CD4-positive, alpha-beta memory T cell (primary cell): ENCODE data around the gene DIAPH1. TPM values are rescaled to one million over a fixed set of nuclear protein-coding genes. Genes with fewer than 3 reads are reported as not detected.

Experiments used
- CTCF ChIA-PET: fragments of 350-600 bp; sonication (Branson Sonifier 250); formaldehyde crosslinking; loops from one replicate; lab custom pipeline; 2021; ENCODE audit warnings: inconsistent platforms; ENCODE audit not compliant: partially characterized antibody; lab: Charles Lee
- POLR2A ChIA-PET: fragments of 350-600 bp; sonication (Branson Sonifier 250); formaldehyde crosslinking; loops from one replicate; lab custom pipeline; 2021; ENCODE audit not compliant: partially characterized antibody; lab: Charles Lee
- DNase-seq, 5 donors: peaks; one replicate each; pipeline versions ENCODE4 v3.0.0 to v3.0.0-alpha.2; 2020 to 2022; ENCODE audit warnings: mixed read lengths in 1 of 5
- H3K27ac ChIP-seq: one replicate; pipeline ENCODE4 v1.7.0; 2013; ENCODE audit warnings: low read depth, low read length
- H3K27me3 ChIP-seq: 2 replicates; pipeline ENCODE4 v1.7.0; 2013; ENCODE audit warnings: mild to moderate bottlenecking, low read length, moderate library complexity; ENCODE audit not compliant: insufficient read depth
- H3K36me3 ChIP-seq: 2 replicates; pipeline ENCODE4 v1.7.0; 2013; ENCODE audit warnings: mild to moderate bottlenecking, low read length, moderate library complexity; ENCODE audit not compliant: insufficient read depth
- H3K4me1 ChIP-seq: 2 replicates; pipeline ENCODE4 v1.7.0; 2013; ENCODE audit warnings: mild to moderate bottlenecking, low read length, moderate library complexity; ENCODE audit not compliant: insufficient read depth
- H3K4me3 ChIP-seq, 2 donors: one replicate each; pipeline ENCODE4 v1.7.0; 2013; ENCODE audit warnings: low read length in 2 of 2, mild to moderate bottlenecking in 1 of 2
- H3K9me3 ChIP-seq, 2 donors: one replicate each; pipeline ENCODE4 v1.7.0; 2013; ENCODE audit warnings: low read length in 2 of 2, control low read depth in 1 of 2; ENCODE audit not compliant: control insufficient read depth in 1 of 2
- H3K27ac Mint-ChIP-seq, 7 donors: one replicate each; pipeline ENCODE4 v1.8.0; 2020 to 2021; ENCODE audit warnings: mixed read lengths in 7 of 7, mild to moderate bottlenecking in 6 of 7, inconsistent platforms in 3 of 7, moderate library complexity in 3 of 7
- H3K27me3 Mint-ChIP-seq, 2 donors: one replicate each; pipeline ENCODE4 v1.8.0; 2020 to 2021; ENCODE audit warnings: mixed read lengths in 2 of 2
- H3K36me3 Mint-ChIP-seq, 2 donors: one replicate each; pipeline ENCODE4 v1.8.0; 2020 to 2021; ENCODE audit warnings: mixed read lengths in 2 of 2, inconsistent platforms in 1 of 2, mild to moderate bottlenecking in 1 of 2
- H3K4me1 Mint-ChIP-seq, 4 donors: one replicate each; pipeline ENCODE4 v1.8.0; 2020 to 2021; ENCODE audit warnings: mixed read lengths in 4 of 4, mild to moderate bottlenecking in 1 of 4
- H3K4me3 Mint-ChIP-seq, 8 donors: one replicate each; pipeline ENCODE4 v1.8.0; 2020 to 2021; ENCODE audit warnings: mixed read lengths in 8 of 8, mild to moderate bottlenecking in 7 of 8, moderate library complexity in 6 of 8, inconsistent platforms in 3 of 8
- H3K9me3 Mint-ChIP-seq, 8 donors: one replicate each; pipeline ENCODE4 v1.8.0; 2020 to 2021; ENCODE audit warnings: mixed read lengths in 8 of 8, mild to moderate bottlenecking in 5 of 8, inconsistent platforms in 3 of 8, moderate library complexity in 1 of 8
- intact Hi-C: fragments of 100-400 bp; cut with micrococcal nuclease; formaldehyde crosslinking; loops from one replicate; pipeline ENCODE4 v1.15.1; 2023
- polyA plus RNA-seq, 2 donors: library from polyadenylated mRNA; unstranded; fragments of 300-500 nt; fragmentation: Illumina TruSeq; gene quantifications; one replicate each; pipeline ENCODE4 v1.2.3, GENCODE V29; 2021
- total RNA-seq, 2 experiments: library from RNA; stranded (reverse); gene quantifications; one replicate each; pipeline ENCODE4 v1.2.3, GENCODE V29; 2021

Gene DIAPH1
- total and polyA plus RNA-seq, 4 experiments from 2014 or later = 81.5 to 211 (median 178) TPM

- CTCF ChIA-PET = interaction anchor here (0.9 to 28.3 kb wide), 19 partner anchors 10 to 471 kb away, joined by 3 to 712 read pairs (median 5); partner anchors contain the start of genes DIAPH1, FCHSD1 and RNF14
- Histone ChIP-seq H3K4me3 (peak overlapping the region; percentile 84 to 98), H3K36me3 (peaks cover 9% of the 10 kb centered on the region), H3K27ac (peak overlapping the region; percentile 87), H3K4me1 (peaks cover 49% of the 10 kb centered on the region), H3K9me3 (no peaks in the 10 kb centered on the region), H3K27me3 (no peaks in the 10 kb centered on the region)
- intact Hi-C loops = loop anchor here (5.0 to 10.0 kb wide), 2 partner anchors 45 to 1072 kb away; partner anchors contain the start of genes APBB3, ARAP3 and SLC35A4
- peak; percentile 58 to 69 (median 63) for DNase-seq
- POLR2A ChIA-PET = interaction anchor here (0.7 to 6.2 kb wide), 28 partner anchors 11 to 1133 kb away, joined by 3 to 159 read pairs (median 6); partner anchors contain the start of genes ARHGAP26, DELE1, DIAPH1 and FCHSD1
- Mint-ChIP-seq H3K27me3 (no peaks in the 10 kb centered on the region), H3K4me3 (peak overlapping the region; percentile 86 to 93 (median 88)), H3K27ac (peak overlapping the region; percentile 90 to 98 (median 92)), H3K9me3 (peaks cover 0 to 2% (median 0%) of the 10 kb centered on the region in 8 donors), H3K4me1 (peaks cover 31 to 51% (median 40%) of the 10 kb centered on the region in 4 donors), H3K36me3 (peaks cover 6 to 43% of the 10 kb centered on the region in 2 donors)
These were observed 18.4 kb upstream of the DIAPH1 start for GRCh38 chr5:141637123-141637766.

GRCh38 chr5:141636413-141637122 is 17.8 kb upstream of the DIAPH1 start, which contains the start of the genes HDAC3 and RELL2:
Gene HDAC3, minus strand, starts transcription at chr5:141636849. Its CDS starts 59 bp downstream, at chr5:141636790.
Gene RELL2, plus strand, starts transcription at chr5:141636997. Its CDS starts 1,229 bp downstream, at chr5:141638226.
- Histone ChIP-seq H3K36me3 (peaks cover 9% of the 10 kb centered on the region), H3K27ac (peak within 1 kb of the TSS; percentile 87), H3K27me3 (no peaks in the 10 kb centered on the region), H3K4me1 (peaks cover 50% of the 10 kb centered on the region), H3K9me3 (no peaks in the 10 kb centered on the region), H3K4me3 (peak within 1 kb of the TSS; percentile 86 to 98)
- POLR2A ChIA-PET = interaction anchor here (0.7 to 6.2 kb wide), 30 partner anchors 9 to 1133 kb away, joined by 3 to 159 read pairs (median 5); partner anchors contain the start of genes ARHGAP26, DELE1, DIAPH1 and FCHSD1
- Mint-ChIP-seq H3K36me3 (peaks cover 10 to 38% of the 10 kb centered on the region in 2 donors), H3K27ac (peak within 1 kb of the TSS; percentile 90 to 98 (median 96)), H3K4me3 (peak within 1 kb of the TSS; percentile 88 to 96 (median 94)), H3K27me3 (no peaks in the 10 kb centered on the region), H3K9me3 (peaks cover 0 to 2% (median 0%) of the 10 kb centered on the region in 8 donors), H3K4me1 (peaks cover 31 to 51% (median 39%) of the 10 kb centered on the region in 4 donors)
- intact Hi-C loops = loop anchor here (1.0 to 10.0 kb wide), 6 partner anchors 15 to 1072 kb away; partner anchors contain the start of genes APBB3, ARAP3, FCHSD1 and SLC35A4
- CTCF ChIA-PET = interaction anchor here (0.9 to 28.3 kb wide), 19 partner anchors 10 to 472 kb away, joined by 3 to 712 read pairs (median 5); partner anchors contain the start of genes DIAPH1, FCHSD1 and RNF14
- peak; percentile 89 to 95 (median 93) for DNase-seq

- Histone ChIP-seq H3K36me3 (peaks cover 6% of the 10 kb centered on the region), H3K27me3 (no peaks in the 10 kb centered on the region), H3K9me3 (no peaks in the 10 kb centered on the region), H3K27ac (peak overlapping the region; percentile 87), H3K4me3 (peak overlapping the region; percentile 86 to 98), H3K4me1 (peaks cover 52% of the 10 kb centered on the region)
- no peak for DNase-seq
- Mint-ChIP-seq H3K36me3 (peaks cover 11 to 37% of the 10 kb centered on the region in 2 donors), H3K27ac (peak overlapping the region; percentile 57 to 96 (median 95)), H3K4me1 (peaks cover 31 to 51% (median 39%) of the 10 kb centered on the region in 4 donors), H3K27me3 (no peaks in the 10 kb centered on the region), H3K4me3 (peak overlapping the region; percentile 88 to 96 (median 94)), H3K9me3 (peaks cover 0 to under 1% (median 0%) of the 10 kb centered on the region in 8 donors)
- ChIA-PET CTCF (interaction anchor here (1.1 to 28.3 kb wide), 10 partner anchors 14 to 214 kb away, joined by 3 to 712 read pairs (median 14); partner anchors contain the start of genes DIAPH1 and FCHSD1), POLR2A (interaction anchor here (0.7 to 6.2 kb wide), 18 partner anchors 9 to 333 kb away, joined by 3 to 159 read pairs (median 8); partner anchors contain the start of genes DELE1, DIAPH1, FCHSD1 and RNF14)
- intact Hi-C loops = loop anchor here (1.0 to 10.0 kb wide), 6 partner anchors 15 to 1071 kb away; partner anchors contain the start of genes APBB3, ARAP3, FCHSD1 and SLC35A4
These were observed 17.3 kb upstream of the DIAPH1 start for GRCh38 chr5:141636106-141636412.

GRCh38 chr5:141635646-141636045 is 16.8 kb upstream of the DIAPH1 start:
- Mint-ChIP-seq H3K27me3 (no peaks in the 10 kb centered on the region), H3K9me3 (no peaks in the 10 kb centered on the region), H3K4me3 (peak overlapping the region; percentile 88 to 96 (median 94)), H3K27ac (peak overlapping the region; percentile 7 to 96 (median 95)), H3K4me1 (peaks cover 29 to 51% (median 39%) of the 10 kb centered on the region in 4 donors), H3K36me3 (peaks cover 11 to 33% of the 10 kb centered on the region in 2 donors)
- intact Hi-C loops = loop anchor here (1.0 to 10.0 kb wide), 6 partner anchors 16 to 1071 kb away; partner anchors contain the start of genes APBB3, ARAP3, FCHSD1 and SLC35A4
- POLR2A ChIA-PET = interaction anchor here (0.7 to 6.2 kb wide), 13 partner anchors 10 to 325 kb away, joined by 3 to 159 read pairs (median 10); partner anchors contain the start of genes DIAPH1 and FCHSD1
- no peaks in the 10 kb centered on the region for H3K9me3 ChIP-seq
- H3K36me3 ChIP-seq = peaks cover 3% of the 10 kb centered on the region
- peaks cover 52% of the 10 kb centered on the region for H3K4me1 ChIP-seq
- DNase-seq = no peak
- H3K27me3 ChIP-seq = no peaks in the 10 kb centered on the region
- H3K27ac ChIP-seq = peak overlapping the region; percentile 87
- CTCF ChIA-PET = interaction anchor here (1.1 to 28.3 kb wide), 8 partner anchors 14 to 214 kb away, joined by 3 to 712 read pairs (median 14); partner anchors contain the start of gene DIAPH1
- H3K4me3 ChIP-seq = peak overlapping the region; percentile 86 to 98

GRCh38 chr5:141634720-141635119 is 15.9 kb upstream of the DIAPH1 start:
- ChIA-PET POLR2A (interaction anchor here (1.2 to 6.2 kb wide), 4 partner anchors 13 to 42 kb away, joined by 3 to 159 read pairs (median 34); partner anchors contain the start of gene DIAPH1), CTCF (interaction anchor here (1.0 to 28.3 kb wide), 6 partner anchors 13 to 70 kb away, joined by 4 to 712 read pairs (median 15); partner anchors contain the start of gene DIAPH1)
- no peaks in the 10 kb centered on the region for H3K27me3 Mint-ChIP-seq
- H3K4me3 Mint-ChIP-seq = peak overlapping the region; percentile 43 to 94 (median 74)
- no peak for DNase-seq
- H3K36me3 Mint-ChIP-seq = peaks cover 11 to 39% of the 10 kb centered on the region in 2 donors
- peaks cover 11% of the 10 kb centered on the region for H3K36me3 ChIP-seq
- intact Hi-C loops = loop anchor here (5.0 to 10.0 kb wide), 2 partner anchors 48 to 1070 kb away; partner anchors contain the start of genes APBB3, ARAP3 and SLC35A4
- peaks cover 52% of the 10 kb centered on the region for H3K4me1 ChIP-seq
- H3K4me3 ChIP-seq = no peak overlapping the region
- H3K9me3 ChIP-seq = no peaks in the 10 kb centered on the region
- H3K4me1 Mint-ChIP-seq = peaks cover 29 to 53% (median 39%) of the 10 kb centered on the region in 4 donors
- peak overlapping the region in 6 of 7 donors; percentile 61 to 90 (median 87) for H3K27ac Mint-ChIP-seq
- H3K27me3 ChIP-seq = no peaks in the 10 kb centered on the region
- no peak overlapping the region for H3K27ac ChIP-seq
- no peaks in the 10 kb centered on the region for H3K9me3 Mint-ChIP-seq
